ENCODE measurements around the gene ZBTB45.
A peak's percentile ranks its signal among the peaks of the same experiment; 100 is the strongest.

Gene ZBTB45

GRCh38 chr19:58531034-58531840 lies 11.6 kb upstream of the ZBTB45 start:
- Mint-ChIP-seq H3K27ac (no peak overlapping the region), H3K36me3 (no peaks in the 10 kb centered on the region), H3K27me3 (no peaks in the 10 kb centered on the region), H3K4me1 (ENCODE audit: low read depth) (no peaks in the 10 kb centered on the region), H3K9me3 (ENCODE audit: low read depth) (no peaks in the 10 kb centered on the region), H3K4me3 (no peak overlapping the region)

- Mint-ChIP-seq H3K27ac (no peak overlapping the region), H3K36me3 (no peaks in the 10 kb centered on the region)
These were observed 9.8 kb upstream of the ZBTB45 start for GRCh38 chr19:58529405-58529804.

GRCh38 chr19:58522709-58523108 lies 3.1 kb upstream of the ZBTB45 start:
- Mint-ChIP-seq H3K27me3 (no peaks in the 10 kb centered on the region), H3K4me3 (no peak overlapping the region), H3K4me1 (ENCODE audit: low read depth) (peaks cover 26% of the 10 kb centered on the region), H3K27ac (no peak overlapping the region), H3K9me3 (ENCODE audit: low read depth) (no peaks in the 10 kb centered on the region), H3K36me3 (no peaks in the 10 kb centered on the region)

More at GRCh38 chr19:58529405-58529804, 9.8 kb upstream of the ZBTB45 start:
- Mint-ChIP-seq H3K9me3 (ENCODE audit: low read depth) (no peaks in the 10 kb centered on the region), H3K4me1 (ENCODE audit: low read depth) (no peaks in the 10 kb centered on the region), H3K4me3 (no peak overlapping the region), H3K27me3 (no peaks in the 10 kb centered on the region)

GRCh38 chr19:58521651-58522050 lies 2.0 kb upstream of the ZBTB45 start:
- H3K27ac Mint-ChIP-seq, result no peak overlapping the region
- no peaks in the 10 kb centered on the region for H3K36me3 Mint-ChIP-seq
- peaks cover 31% of the 10 kb centered on the region for H3K4me1 Mint-ChIP-seq (ENCODE audit: low read depth)
- peak overlapping the region; percentile 54 for H3K4me3 Mint-ChIP-seq
- H3K9me3 Mint-ChIP-seq (ENCODE audit: low read depth), result no peaks in the 10 kb centered on the region
- no peaks in the 10 kb centered on the region for H3K27me3 Mint-ChIP-seq

- Mint-ChIP-seq H3K4me1 (ENCODE audit: low read depth) (peaks cover 41% of the 10 kb centered on the region), H3K36me3 (no peaks in the 10 kb centered on the region), H3K9me3 (ENCODE audit: low read depth) (no peaks in the 10 kb centered on the region), H3K27me3 (no peaks in the 10 kb centered on the region), H3K4me3 (peak overlapping the region; percentile 97), H3K27ac (peak overlapping the region; percentile 97)
These were observed 618 bp upstream of the ZBTB45 start for GRCh38 chr19:58520257-58520599.

- H3K4me3 Mint-ChIP-seq, result peak overlapping the region; percentile 97
- H3K9me3 Mint-ChIP-seq (ENCODE audit: low read depth), result no peaks in the 10 kb centered on the region
- H3K4me1 Mint-ChIP-seq (ENCODE audit: low read depth), result peaks cover 49% of the 10 kb centered on the region
- no peaks in the 10 kb centered on the region for H3K27me3 Mint-ChIP-seq
- no peaks in the 10 kb centered on the region for H3K36me3 Mint-ChIP-seq
- peak overlapping the region; percentile 97 for H3K27ac Mint-ChIP-seq
These were observed 589 bp downstream of the ZBTB45 start for GRCh38 chr19:58519087-58519354.

GRCh38 chr19:58518256-58519086 lies 1.1 kb downstream of the ZBTB45 start:
- no peaks in the 10 kb centered on the region for H3K36me3 Mint-ChIP-seq
- H3K9me3 Mint-ChIP-seq (ENCODE audit: low read depth), result no peaks in the 10 kb centered on the region
- H3K4me1 Mint-ChIP-seq (ENCODE audit: low read depth), result peaks cover 52% of the 10 kb centered on the region
- H3K27me3 Mint-ChIP-seq, result no peaks in the 10 kb centered on the region
- H3K27ac Mint-ChIP-seq, result peak overlapping the region; percentile 97
- H3K4me3 Mint-ChIP-seq, result peak overlapping the region; percentile 97

GRCh38 chr19:58516964-58517833 lies 2.4 kb downstream of the ZBTB45 start:
- H3K27ac Mint-ChIP-seq, result no peak overlapping the region
- no peaks in the 10 kb centered on the region for H3K27me3 Mint-ChIP-seq
- H3K9me3 Mint-ChIP-seq (ENCODE audit: low read depth), result no peaks in the 10 kb centered on the region
- H3K4me3 Mint-ChIP-seq, result peak overlapping the region; percentile 20
- H3K36me3 Mint-ChIP-seq, result no peaks in the 10 kb centered on the region
- peaks cover 52% of the 10 kb centered on the region for H3K4me1 Mint-ChIP-seq (ENCODE audit: low read depth)

GRCh38 chr19:58516246-58516836 lies 3.3 kb downstream of the ZBTB45 start:
- Mint-ChIP-seq H3K4me1 (ENCODE audit: low read depth) (peaks cover 51% of the 10 kb centered on the region), H3K27me3 (no peaks in the 10 kb centered on the region)

GRCh38 chr19:58515259-58515658 lies 4.4 kb downstream of the ZBTB45 start:
- no peaks in the 10 kb centered on the region for H3K27me3 Mint-ChIP-seq
- no peaks in the 10 kb centered on the region for H3K9me3 Mint-ChIP-seq (ENCODE audit: low read depth)
- H3K4me1 Mint-ChIP-seq (ENCODE audit: low read depth), result peaks cover 45% of the 10 kb centered on the region
- peak overlapping the region; percentile 89 for H3K4me3 Mint-ChIP-seq
- no peaks in the 10 kb centered on the region for H3K36me3 Mint-ChIP-seq
- H3K27ac Mint-ChIP-seq, result peak overlapping the region; percentile 76

More at GRCh38 chr19:58516246-58516836, 3.3 kb downstream of the ZBTB45 start:
- H3K4me3 Mint-ChIP-seq, result peak overlapping the region; percentile 89
- no peaks in the 10 kb centered on the region for H3K9me3 Mint-ChIP-seq (ENCODE audit: low read depth)
- no peaks in the 10 kb centered on the region for H3K36me3 Mint-ChIP-seq
- no peak overlapping the region for H3K27ac Mint-ChIP-seq

GRCh38 chr19:58514564-58515022 lies 5.0 kb downstream of the ZBTB45 start:
- peaks cover 39% of the 10 kb centered on the region for H3K4me1 Mint-ChIP-seq (ENCODE audit: low read depth)
- peak overlapping the region; percentile 89 for H3K4me3 Mint-ChIP-seq
- H3K9me3 Mint-ChIP-seq (ENCODE audit: low read depth), result no peaks in the 10 kb centered on the region
- H3K27ac Mint-ChIP-seq, result peak overlapping the region; percentile 83
- H3K27me3 Mint-ChIP-seq, result no peaks in the 10 kb centered on the region
- no peaks in the 10 kb centered on the region for H3K36me3 Mint-ChIP-seq

- peak overlapping the region; percentile 89 for H3K4me3 Mint-ChIP-seq
- no peaks in the 10 kb centered on the region for H3K9me3 Mint-ChIP-seq (ENCODE audit: low read depth)
- no peaks in the 10 kb centered on the region for H3K36me3 Mint-ChIP-seq
- no peaks in the 10 kb centered on the region for H3K27me3 Mint-ChIP-seq
- peak overlapping the region; percentile 90 for H3K27ac Mint-ChIP-seq
- peaks cover 35% of the 10 kb centered on the region for H3K4me1 Mint-ChIP-seq (ENCODE audit: low read depth)
These were observed 5.7 kb downstream of the ZBTB45 start for GRCh38 chr19:58513694-58514563.

- Mint-ChIP-seq H3K36me3 (no peaks in the 10 kb centered on the region), H3K9me3 (ENCODE audit: low read depth) (no peaks in the 10 kb centered on the region), H3K4me3 (no peak overlapping the region), H3K27me3 (no peaks in the 10 kb centered on the region), H3K4me1 (ENCODE audit: low read depth) (peaks cover 29% of the 10 kb centered on the region), H3K27ac (peak overlapping the region; percentile 84)
These were observed 6.4 kb downstream of the ZBTB45 start for GRCh38 chr19:58513213-58513693.

Data from activated naive CD8-positive, alpha-beta T cell (primary cell).